ENCODE data around the gene TTC4. TPM values are rescaled to one million over a fixed set of nuclear protein-coding genes. Genes with fewer than 3 reads are reported as not detected.

TTC4 gene
- total RNA-seq, 4 donors from 2014 or later = 14.0 to 22.1 (median 15.5) TPM

DNA sequence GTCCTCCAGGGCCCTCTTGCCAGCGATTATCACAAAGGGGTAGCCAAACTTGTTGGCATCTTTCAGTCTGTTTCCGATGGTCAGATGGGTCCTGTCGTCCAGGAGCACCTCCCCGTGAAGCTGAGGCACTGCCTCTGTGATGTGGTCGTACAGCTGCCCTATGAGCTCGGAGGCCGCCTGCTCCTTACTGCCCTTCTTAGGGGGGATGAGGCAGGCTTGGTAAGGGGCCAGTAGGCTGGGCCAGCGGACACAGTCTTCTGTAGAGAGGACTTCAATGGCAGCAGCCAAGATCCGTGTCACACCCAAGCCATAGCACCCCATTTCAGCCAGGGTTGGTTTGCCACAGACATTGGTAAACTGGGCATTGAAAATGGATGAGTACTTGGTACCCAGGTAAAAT lies 42.2 kb downstream of the TTC4 start:
- TF ChIP-seq, protein P1, sequence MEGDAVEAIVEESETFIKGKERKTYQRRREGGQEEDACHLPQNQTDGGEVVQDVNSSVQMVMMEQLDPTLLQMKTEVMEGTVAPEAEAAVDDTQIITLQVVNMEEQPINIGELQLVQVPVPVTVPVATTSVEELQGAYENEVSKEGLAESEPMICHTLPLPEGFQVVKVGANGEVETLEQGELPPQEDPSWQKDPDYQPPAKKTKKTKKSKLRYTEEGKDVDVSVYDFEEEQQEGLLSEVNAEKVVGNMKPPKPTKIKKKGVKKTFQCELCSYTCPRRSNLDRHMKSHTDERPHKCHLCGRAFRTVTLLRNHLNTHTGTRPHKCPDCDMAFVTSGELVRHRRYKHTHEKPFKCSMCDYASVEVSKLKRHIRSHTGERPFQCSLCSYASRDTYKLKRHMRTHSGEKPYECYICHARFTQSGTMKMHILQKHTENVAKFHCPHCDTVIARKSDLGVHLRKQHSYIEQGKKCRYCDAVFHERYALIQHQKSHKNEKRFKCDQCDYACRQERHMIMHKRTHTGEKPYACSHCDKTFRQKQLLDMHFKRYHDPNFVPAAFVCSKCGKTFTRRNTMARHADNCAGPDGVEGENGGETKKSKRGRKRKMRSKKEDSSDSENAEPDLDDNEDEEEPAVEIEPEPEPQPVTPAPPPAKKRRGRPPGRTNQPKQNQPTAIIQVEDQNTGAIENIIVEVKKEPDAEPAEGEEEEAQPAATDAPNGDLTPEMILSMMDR (IDR thresholded peaks at IDR 0.05; ENCODE audit: low read depth) = no peak

DNA sequence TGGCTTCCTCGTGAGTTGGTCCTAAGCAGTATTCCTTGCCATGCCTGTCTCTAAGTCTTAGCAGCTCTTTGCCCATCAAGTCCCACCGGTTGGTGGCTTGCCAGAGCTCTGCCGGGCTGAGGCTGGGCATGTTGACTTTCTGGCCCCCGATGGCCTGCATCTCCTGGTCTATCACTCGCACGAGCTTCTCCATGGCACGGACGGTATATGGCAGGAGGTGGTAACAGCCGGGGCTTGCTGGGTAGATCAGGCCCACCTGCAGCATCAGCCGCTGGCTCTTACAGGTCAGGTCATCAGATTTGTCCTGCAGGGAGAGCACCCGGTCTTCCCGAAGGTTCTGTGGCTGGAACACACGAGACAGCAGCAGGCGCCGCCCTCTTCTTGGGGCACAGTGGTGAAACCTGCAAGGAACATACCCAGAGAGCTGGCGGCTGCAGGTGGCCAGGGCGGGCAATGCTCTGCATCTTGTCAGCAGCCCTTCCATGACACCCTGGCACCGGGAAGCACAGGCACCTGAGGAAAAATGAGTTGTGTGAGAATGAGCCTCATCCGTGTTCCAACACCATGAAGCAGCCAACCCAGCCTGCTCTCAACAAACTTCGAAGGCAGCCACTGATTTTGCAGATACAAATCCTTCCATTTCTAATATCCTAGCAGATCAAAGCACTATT lies 43.2 kb downstream of the TTC4 start:
- TF ChIP-seq, protein P1 (IDR thresholded peaks at IDR 0.05; ENCODE audit: low read depth) = no peak

DNA sequence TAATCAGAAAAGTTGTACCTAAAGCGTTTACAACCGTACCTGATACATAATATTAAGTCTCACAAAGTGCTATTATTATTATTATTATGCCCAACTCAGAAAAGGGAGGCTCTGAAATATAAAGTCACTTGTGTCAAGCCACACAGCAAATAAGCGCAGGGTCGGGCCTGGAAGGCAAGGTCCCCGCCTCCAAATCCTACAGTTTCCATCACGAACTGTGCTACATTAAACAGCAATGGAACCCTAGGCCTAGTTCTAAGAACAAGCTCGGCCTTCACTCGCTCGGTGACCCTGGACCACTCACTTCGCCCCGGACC lies 48.1 kb downstream of the TTC4 start:
- TF ChIP-seq, protein P1 (IDR thresholded peaks at IDR 0.05; ENCODE audit: low read depth) = no peak

DNA sequence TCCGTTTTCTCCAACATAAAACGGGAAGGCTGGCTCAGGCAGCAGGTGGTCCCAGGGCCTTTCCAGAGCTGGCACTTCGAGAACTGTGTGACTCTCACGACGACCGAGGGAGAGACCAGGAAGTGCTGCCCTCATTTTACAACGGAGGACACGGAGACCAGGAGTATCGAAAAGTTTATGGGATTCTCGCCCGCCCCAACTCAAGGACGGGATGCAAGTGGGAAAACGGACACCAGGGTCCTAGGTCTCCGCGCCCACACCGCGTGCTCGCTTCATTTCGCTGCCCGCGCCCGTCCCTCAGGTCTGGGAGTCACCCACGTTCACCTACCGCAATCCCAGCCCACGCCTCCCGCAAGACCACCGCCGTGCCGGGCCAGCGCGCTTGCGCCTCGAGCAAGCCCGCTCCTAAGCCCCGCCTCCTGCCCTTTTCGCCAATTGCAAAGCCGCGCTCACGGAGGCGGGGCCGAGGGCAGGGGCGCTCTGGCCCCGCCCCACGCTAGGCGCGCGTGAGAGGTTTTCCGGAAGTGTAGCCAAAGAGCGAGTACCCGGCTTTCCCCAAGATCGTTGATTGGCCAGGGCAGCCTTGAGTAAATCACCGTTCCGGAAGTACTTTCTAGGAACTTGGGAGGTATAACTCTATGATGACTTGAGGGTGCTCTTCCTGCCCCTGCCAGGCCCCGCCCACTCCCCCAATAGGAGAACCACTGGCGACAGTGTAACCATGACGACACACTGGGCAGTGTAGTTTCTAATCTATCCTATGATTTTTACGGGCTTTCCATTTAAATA lies 48.7 kb downstream of the TTC4 start, which contains the start of gene PARS2:
TSS of gene PARS2 (minus strand) at position 391 of the 789 bp plus-strand sequence. CDS start 5,362 bp downstream, outside the sequence.
- TF ChIP-seq, protein P1 (IDR thresholded peaks at IDR 0.05; ENCODE audit: low read depth) = no peak

DNA sequence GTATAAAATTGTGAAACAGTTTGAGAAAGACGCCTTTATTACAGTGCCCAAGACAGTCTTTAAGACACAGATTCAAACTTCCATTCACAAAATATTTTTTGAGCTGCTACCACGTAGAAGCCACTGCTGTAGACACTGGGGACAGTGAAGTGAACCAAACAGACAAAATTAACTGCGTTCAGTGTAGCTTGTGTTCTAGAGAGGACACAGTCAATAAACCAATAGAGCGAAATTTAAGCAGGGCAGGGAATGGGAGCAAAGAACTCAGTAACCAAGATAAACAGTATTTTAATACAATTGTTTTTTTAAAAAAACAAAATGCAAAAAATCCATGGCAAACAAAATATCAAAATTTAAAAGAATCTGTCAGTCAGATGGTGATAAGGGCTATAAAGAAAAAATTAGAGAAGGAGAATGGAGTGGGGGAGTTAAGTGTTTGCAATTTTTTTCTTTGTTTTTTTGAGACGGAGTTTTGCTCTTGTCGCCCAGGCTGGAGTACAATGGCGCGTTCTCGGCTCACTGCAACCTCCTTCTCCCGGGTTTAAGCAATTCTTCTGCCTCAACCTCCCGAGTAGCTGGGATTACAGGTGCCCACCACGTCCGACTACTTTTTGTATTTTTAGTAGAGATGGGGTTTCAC lies 49.4 kb downstream of the TTC4 start:
- TF ChIP-seq, protein P1 (IDR thresholded peaks at IDR 0.05; ENCODE audit: low read depth) = no peak

DNA sequence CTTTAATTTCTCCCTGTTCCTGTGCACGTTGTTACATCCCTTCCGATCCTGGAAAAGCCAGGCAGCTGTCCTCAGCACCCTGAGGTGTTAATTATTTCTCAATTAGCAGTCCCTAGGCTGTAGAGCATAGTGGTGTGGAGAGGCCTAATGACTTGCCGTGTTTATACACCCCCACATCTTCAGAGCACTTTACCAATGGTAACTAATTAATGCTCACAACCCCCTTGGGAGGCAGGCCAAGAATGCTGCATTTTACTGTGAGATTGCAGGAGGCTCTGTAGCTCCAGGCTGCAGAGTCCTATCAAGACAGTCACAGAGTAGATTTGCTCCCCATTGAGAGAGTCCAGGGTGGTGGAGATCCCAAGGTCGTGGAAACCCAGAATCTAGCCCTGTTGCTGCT lies 51.1 kb downstream of the TTC4 start:
- TF ChIP-seq, protein P1 (IDR thresholded peaks at IDR 0.05; ENCODE audit: low read depth) = no peak

DNA sequence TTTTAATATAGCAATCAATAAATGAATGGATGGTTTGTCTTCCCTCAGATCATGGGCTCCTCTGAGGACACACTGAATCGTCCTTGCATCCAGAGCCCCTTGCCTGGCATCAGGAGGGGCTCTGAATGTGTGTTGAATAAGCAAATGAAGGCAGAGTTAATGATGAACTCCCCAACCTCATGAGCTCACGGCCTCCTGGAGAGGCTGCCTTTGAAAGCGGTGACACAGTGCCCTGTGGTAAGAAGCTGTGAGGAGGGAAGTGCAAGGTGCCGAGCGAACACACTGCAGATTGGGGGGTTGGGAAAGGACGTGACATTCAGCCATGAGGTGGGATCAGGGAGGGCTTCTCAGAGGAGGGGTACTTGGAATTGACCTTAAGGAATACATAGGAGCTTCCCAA lies 51.9 kb downstream of the TTC4 start:
- TF ChIP-seq, protein P1 (IDR thresholded peaks at IDR 0.05; ENCODE audit: low read depth) = no peak
